H1 (cell line): ENCODE data around the gene PTPN5. TPM values are rescaled to one million over a fixed set of nuclear protein-coding genes. Genes with fewer than 3 reads are reported as not detected.

Source experiments
- CTCF ChIA-PET: fragments of 300-600 bp; sonication (Branson Sonifier 250); formaldehyde crosslinking; loops from one replicate; lab custom pipeline; 2021; ENCODE audit not compliant: partially characterized antibody; lab: Charles Lee
- POLR2A ChIA-PET: fragments of 300-600 bp; sonication (Branson Sonifier 250); formaldehyde crosslinking; loops from one replicate; lab custom pipeline; 2021; ENCODE audit warnings: inconsistent platforms; ENCODE audit not compliant: partially characterized antibody; lab: Charles Lee
- DNase-seq, 2 experiments: peaks; one replicate each; pipeline versions ENCODE4 v3.0.0 to v3.0.0-alpha.2; 2010 to 2022; ENCODE audit warnings: low spot score in 2 of 2, low read depth in 1 of 2, mixed read lengths in 1 of 2
- FAIRE-seq: peaks from 2 replicates; lab custom pipeline; 2011; peaks lifted over from hg19 to GRCh38; lab: Jason Lieb, UNC
- H2AFZ ChIP-seq: 2 replicates; pipeline ENCODE4 v1.8.1; 2012; ENCODE audit warnings: low read length, inconsistent platforms
- H2AK5ac ChIP-seq: 2 replicates; pipeline ENCODE4 v1.6.1; 2013; ENCODE audit warnings: low read depth, low read length
- H2BK120ac ChIP-seq: replicated peaks from 2 replicates; pipeline ENCODE3; 2013; ENCODE audit warnings: low read depth, low read length, inconsistent platforms
- H2BK12ac ChIP-seq: 2 replicates; pipeline ENCODE4 v1.6.1; 2013; ENCODE audit warnings: low read depth, low read length
- H2BK15ac ChIP-seq: 2 replicates; pipeline ENCODE4 v1.6.1; 2013; ENCODE audit warnings: low read length
- H2BK20ac ChIP-seq: 2 replicates; pipeline ENCODE4 v1.6.1; 2013; ENCODE audit warnings: low read length
- H2BK5ac ChIP-seq: 2 replicates; pipeline ENCODE4 v1.6.1; 2013; ENCODE audit warnings: low read depth, low read length
- H3K14ac ChIP-seq: 2 replicates; pipeline ENCODE4 v1.6.1; 2013; ENCODE audit warnings: inconsistent platforms; ENCODE audit not compliant: insufficient read length
- H3K18ac ChIP-seq: 2 replicates; pipeline ENCODE4 v1.6.1; 2013; ENCODE audit warnings: low read length; ENCODE audit errors: extremely low read depth
- H3K23ac ChIP-seq: 2 replicates; pipeline ENCODE4 v1.6.1; 2013; ENCODE audit warnings: inconsistent platforms; ENCODE audit not compliant: insufficient read length
- H3K23me2 ChIP-seq: 2 replicates; pipeline ENCODE4 v1.6.1; 2013; ENCODE audit warnings: low read depth, low read length
- H3K27ac ChIP-seq: 2 replicates; pipeline ENCODE4 v1.6.1; 2011; ENCODE audit warnings: low read depth, low read length, inconsistent platforms
- H3K27me3 ChIP-seq, 4 experiments: replicated peaks in 1 of 4; 1 replicate in 1 of 4; 2 replicates in 3 of 4; pipeline versions ENCODE4 v1.6.1 to v1.8.1; 2011 to 2013; ENCODE audit warnings: low read length in 3 of 4, mild to moderate bottlenecking in 3 of 4, inconsistent platforms in 2 of 4, mixed read lengths in 2 of 4, moderate library complexity in 1 of 4; ENCODE audit not compliant: control insufficient read depth in 3 of 4, insufficient read depth in 3 of 4; ENCODE audit errors: extremely low read depth in 1 of 4
- H3K36me3 ChIP-seq, 4 experiments: 2 replicates each; pipeline versions ENCODE4 v1.6.1 to v1.8.1; 2011 to 2013; ENCODE audit warnings: mild to moderate bottlenecking in 4 of 4, low read length in 3 of 4, moderate library complexity in 2 of 4, control low read depth in 1 of 4, inconsistent platforms in 1 of 4; ENCODE audit not compliant: insufficient read depth in 4 of 4, control insufficient read depth in 2 of 4
- H3K4ac ChIP-seq: replicated peaks from 2 replicates; pipeline ENCODE3; 2013; ENCODE audit warnings: low read length, low read depth, mixed read lengths, inconsistent platforms; ENCODE audit not compliant: insufficient read length
- H3K4me1 ChIP-seq, 4 experiments: replicated peaks in 1 of 4; 1 replicate in 1 of 4; 2 replicates in 3 of 4; pipeline versions ENCODE4 v1.6.1 to v1.8.1; 2011 to 2013; ENCODE audit warnings: low read length in 3 of 4, inconsistent platforms in 2 of 4, mixed read lengths in 1 of 4; ENCODE audit not compliant: insufficient read depth in 4 of 4, control insufficient read depth in 3 of 4
- H3K4me2 ChIP-seq, 2 experiments: 2 replicates each; pipeline versions ENCODE4 v1.6.1 to v1.8.1; 2011 to 2013; ENCODE audit warnings: low read depth in 2 of 2, low read length in 2 of 2, control low read depth in 1 of 2, inconsistent platforms in 1 of 2, mild to moderate bottlenecking in 1 of 2; ENCODE audit not compliant: insufficient read depth in 1 of 2
- H3K4me3 ChIP-seq, 4 experiments: fragments of 200-600, 300-600 bp in 1 of 4; sonication (generic), shearing (Covaris generic), sonication (Bioruptor Twin) in 1 of 4; 2 replicates each; pipeline versions ENCODE4 v1.5.1 to v1.8.1; 2011 to 2016; ENCODE audit warnings: low read length in 4 of 4, low read depth in 3 of 4, control low read depth in 2 of 4, inconsistent platforms in 2 of 4, mild to moderate bottlenecking in 2 of 4, mixed read lengths in 1 of 4, moderate library complexity in 1 of 4; ENCODE audit not compliant: insufficient read depth in 2 of 4; ENCODE audit errors: extremely low read depth in 1 of 4
- H3K56ac ChIP-seq: replicated peaks from 2 replicates; pipeline ENCODE3; 2013; ENCODE audit warnings: low read depth, mild to moderate bottlenecking, mixed read lengths, low read length, inconsistent platforms; ENCODE audit not compliant: insufficient read length
- H3K79me1 ChIP-seq: 2 replicates; pipeline ENCODE4 v1.6.1; 2013; ENCODE audit warnings: low read depth, low read length, control low read depth
- H3K79me2 ChIP-seq, 2 experiments: 2 replicates each; pipeline versions ENCODE4 v1.6.1 to v1.8.1; 2012 to 2013; ENCODE audit warnings: low read length in 2 of 2, mild to moderate bottlenecking in 2 of 2, inconsistent platforms in 1 of 2; ENCODE audit not compliant: insufficient read depth in 2 of 2, control insufficient read depth in 1 of 2
- H3K9ac ChIP-seq, 4 experiments: replicated peaks in 1 of 4; 1 replicate in 1 of 4; 2 replicates in 3 of 4; pipeline versions ENCODE4 v1.6.1 to v1.8.1; 2011 to 2013; ENCODE audit warnings: low read depth in 3 of 4, low read length in 3 of 4, control low read depth in 2 of 4, mild to moderate bottlenecking in 2 of 4, moderate library complexity in 2 of 4, inconsistent platforms in 1 of 4; ENCODE audit errors: extremely low read depth in 1 of 4
- H3K9me3 ChIP-seq, 2 experiments: 2 replicates each; pipeline versions ENCODE4 v1.6.1 to v1.8.1; 2012 to 2013; ENCODE audit warnings: mild to moderate bottlenecking in 2 of 2, moderate library complexity in 2 of 2, control low read depth in 1 of 2, inconsistent platforms in 1 of 2, low read depth in 1 of 2, low read length in 1 of 2, mixed read lengths in 1 of 2; ENCODE audit not compliant: insufficient read depth in 2 of 2
- H4K20me1 ChIP-seq, 2 experiments: replicated peaks in 1 of 2; 2 replicates each; pipeline versions ENCODE3 to v1.8.1; 2011 to 2013; ENCODE audit warnings: inconsistent platforms in 2 of 2, low read length in 2 of 2, mild to moderate bottlenecking in 1 of 2; ENCODE audit not compliant: insufficient read depth in 2 of 2, control insufficient read depth in 1 of 2
- H4K5ac ChIP-seq: 2 replicates; pipeline ENCODE4 v1.6.1; 2013; ENCODE audit warnings: low read length, low read depth, mixed read lengths, inconsistent platforms; ENCODE audit not compliant: insufficient read length
- H4K8ac ChIP-seq: 2 replicates; pipeline ENCODE4 v1.8.0; 2013; ENCODE audit warnings: mild to moderate bottlenecking, moderate library complexity, low read length, inconsistent platforms; ENCODE audit not compliant: insufficient read depth; ENCODE audit errors: extremely low read depth
- H4K91ac ChIP-seq: replicated peaks from 2 replicates; pipeline ENCODE3; 2013; ENCODE audit warnings: low read length, mixed read lengths, inconsistent platforms; ENCODE audit not compliant: insufficient read length
- CHD2 ChIP-seq: IDR thresholded peaks from 2 replicates; pipeline ENCODE4 v1.6.1; 2012; ENCODE audit warnings: low read length, improper control_type of control experiment
- SRF ChIP-seq: IDR thresholded peaks from 2 replicates; pipeline ENCODE4 v1.6.1; 2011; ENCODE audit warnings: mild to moderate bottlenecking, low read depth, low read length, moderate library complexity
- WGBS, 2 experiments: shearing (Covaris generic) in 1 of 2; methylation state at CpG; one replicate each; pipeline versions ENCODE4 v1.1.6 to v1.1.7; 2013 to 2015; ENCODE audit warnings: low lambda C conversion rate in 2 of 2, mixed read lengths in 2 of 2, inconsistent platforms in 1 of 2, low coverage in 1 of 2, missing lambda C conversion rate in 1 of 2; ENCODE audit not compliant: insufficient replicate concordance in 2 of 2, insufficient coverage in 1 of 2, insufficient read length in 1 of 2; ENCODE audit errors: extremely low coverage in 1 of 2, missing lambda C conversion rate in 1 of 2; 5-methylcytosine and 5-hydroxymethylcytosine counted together
- polyA plus RNA-seq, 7 experiments: library from polyadenylated mRNA; depleted of rRNA in 3 of 7; stranded (reverse) in 5 of 7; unstranded in 2 of 7; fragments of >200 nt in 5 of 7; fragments of 200-250 nt in 2 of 7; gene quantifications; 1 replicate in 5 of 7; 2 replicates in 1 of 7; 4 replicates in 1 of 7; pipeline versions ENCODE4 v1.2.1 to v1.2.3, GENCODE V29; 2011 to 2013; ENCODE audit warnings: missing spikeins in 2 of 7, mixed read lengths in 2 of 7
- total RNA-seq: library from RNA; stranded (reverse); fragmentation: NEBNext Ultra II Directional; extraction: Animal tissue kit (Norgen Biotek cat#: 25700); gene quantifications from 2 replicates; pipeline ENCODE4 v1.2.1, GENCODE V29; 2021

PTPN5 gene
- total and polyA plus RNA-seq, 2 of the 8 experiments (the other 6 are each of a cell fraction or from before 2014, with no cell fraction given) = 8.4 to 12.9 TPM

DNA sequence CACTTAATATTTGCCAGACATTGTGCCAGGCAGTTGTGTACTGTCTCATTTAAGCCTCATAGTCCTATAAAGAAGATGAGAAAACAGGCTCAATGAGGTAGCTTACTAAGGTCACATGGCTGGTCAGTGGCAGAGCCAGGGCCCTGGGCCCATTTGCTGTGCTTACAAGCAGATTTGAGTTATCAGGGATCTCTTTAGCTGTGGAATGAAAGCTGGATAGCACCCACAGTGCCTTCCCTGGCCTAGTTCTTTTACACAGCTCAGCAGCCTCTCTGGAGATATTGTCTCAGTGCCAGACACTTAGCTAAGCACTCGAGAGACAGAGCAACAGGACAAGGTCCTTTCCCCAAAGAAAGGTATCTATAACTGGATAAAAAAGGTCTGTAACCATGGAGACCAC, 86.9 kb downstream of the PTPN5 start:
- Histone ChIP-seq H3K4me3 (no peak overlapping the region), H4K20me1 (no peaks in the 10 kb centered on the region), H4K5ac (no peak overlapping the region), H3K4me1 (no peaks in the 10 kb centered on the region), H3K18ac (no peak overlapping the region), H3K56ac (no peak overlapping the region), H3K27ac (no peak overlapping the region), H4K8ac (no peak overlapping the region), H2BK12ac (no peak overlapping the region), H4K91ac (no peak overlapping the region), H2BK20ac (no peak overlapping the region), H3K79me1 (no peaks in the 10 kb centered on the region), H3K9me3 (no peaks in the 10 kb centered on the region), H3K79me2 (no peaks in the 10 kb centered on the region), H2BK15ac (no peak overlapping the region), H2BK5ac (no peak overlapping the region), H2BK120ac (no peak overlapping the region), H3K23ac (no peak overlapping the region), H3K14ac (no peak overlapping the region), H3K9ac (no peak overlapping the region), H3K4ac (no peak overlapping the region), H3K4me2 (no peak overlapping the region; a peak in 1 of 4 replicates), H3K36me3 (no peaks in the 10 kb centered on the region), H2AK5ac (no peak overlapping the region), H3K27me3 (peaks cover 0 to 7% (median 2%) of the 10 kb centered on the region in 4 experiments; a peak in 4 of 7 replicates), H2AFZ (no peak overlapping the region), H3K23me2 (peaks cover 6% of the 10 kb centered on the region; the same call in 1 of the 2 replicates)
- TF ChIP-seq SRF (no peak), CHD2 (no peak)
- POLR2A ChIA-PET = interaction anchor here (1.0 to 1.3 kb wide), 3 partner anchors 10 to 16 kb away, joined by 3 to 5 read pairs (median 4); no protein-coding TSS in a partner anchor
- DNase-seq = no peak
- CTCF ChIA-PET = interaction anchor here (0.7 to 2.6 kb wide), 10 partner anchors 9 to 589 kb away, joined by 3 to 14 read pairs (median 5); no protein-coding TSS in a partner anchor
- no peak for FAIRE-seq
- WGBS, 2 experiments = 89% methylated on average over 1 of the region's 1 CpG; no CpG with 5 or more reads in 1 of the 2 experiments
